PFSK-1 (cell line): ENCODE measurements around the gene LUZP2.

ENCODE experiments used
- FOXP2 ChIP-seq: optimal IDR thresholded peaks from 2 replicates; pipeline ENCODE3; 2011; ENCODE audit warnings: borderline replicate concordance, control low read depth, inconsistent platforms; ENCODE audit not compliant: insufficient read depth; ENCODE audit errors: extremely low read length, extremely low read depth
- POLR2AphosphoS5 ChIP-seq: IDR thresholded peaks from 2 replicates; pipeline ENCODE4 v1.6.1; 2012; ENCODE audit warnings: low read depth, mild to moderate bottlenecking, control low read depth, low read length, moderate library complexity
- REST ChIP-seq, 2 experiments: IDR thresholded peaks; 2 replicates each; pipeline versions ENCODE4 v1.6.1 to v1.8.0; 2011 to 2012; ENCODE audit warnings: low read depth in 2 of 2, low read length in 2 of 2, control low read depth in 1 of 2, inconsistent platforms in 1 of 2, mild to moderate bottlenecking in 1 of 2, moderate library complexity in 1 of 2; ENCODE audit not compliant: insufficient read depth in 1 of 2
- SIN3A ChIP-seq: IDR thresholded peaks from 2 replicates; pipeline ENCODE4 v1.6.1; 2012; ENCODE audit warnings: mild to moderate bottlenecking, low read length, moderate library complexity, borderline replicate concordance; ENCODE audit not compliant: insufficient read depth
- TAF1 ChIP-seq: IDR thresholded peaks from 2 replicates; pipeline ENCODE4 v1.6.1; 2012; ENCODE audit warnings: low read length, control low read depth, borderline replicate concordance; ENCODE audit not compliant: insufficient read depth

- no peak for TF ChIP-seq REST (IDR thresholded peaks at IDR 0.05; ENCODE audit: insufficient read depth in 1 of 2, low read depth in 2 of 2, low read length in 2 of 2)
- no peak for TF ChIP-seq TAF1
- no peak for TF ChIP-seq SIN3A
- TF ChIP-seq POLR2AphosphoS5: no peak
- TF ChIP-seq FOXP2: no peak
Measured at GRCh38 chr11:24872651-24873311, 375.9 kb downstream of the LUZP2 start.
